T-helper 2 cell treated with Interferon-gamma antibody and Interleukin-4, amounts not matched to agents 100 ng/mL and 5 ng/mL, for 36 hours (primary cell): ENCODE measurements around the gene TEDC2. TPM values are rescaled to one million over a fixed set of nuclear protein-coding genes. Genes with fewer than 3 reads are reported as not detected.
"Not testable (repeated sequence)": the region's sequence is repeated elsewhere in the genome, so short reads cannot be mapped to it uniquely, and the experiment has no call there.

Experiments used
- intact Hi-C: fragments of 100-400 bp; cut with micrococcal nuclease; formaldehyde crosslinking; loops from one replicate; pipeline ENCODE4 v1.15.1; 2023
- total RNA-seq: library from RNA; stranded (reverse); gene quantifications from 2 replicates; pipeline ENCODE4 v1.2.3, GENCODE V29; 2022

TEDC2 gene
- 21.6 and 26.6 TPM in 2 replicates for total RNA-seq

GRCh38 chr16:2459647-2460390 lies at the start of gene TEDC2:
TEDC2 (plus strand) TSS chr16:2460109; CDS start chr16:2460145, 36 bp downstream.
- intact Hi-C loops = loop anchor here (1.0 to 2.0 kb wide), 2 partner anchors 14 to 31 kb away; partner anchors contain the start of gene CCNF

GRCh38 chr16:2415085-2415484 lies 44.8 kb upstream of the TEDC2 start:
- intact Hi-C loops = no loop called here

- intact Hi-C loops = no loop called here
Measured at GRCh38 chr16:2420035-2420434, 39.9 kb upstream of the TEDC2 start.

- intact Hi-C loops = loop anchor here (2.0 kb wide), 1 partner anchor 81 kb away; the partner anchor contains the start of gene ABCA3
Measured at GRCh38 chr16:2422123-2422867, 37.6 kb upstream of the TEDC2 start.

GRCh38 chr16:2424061-2425007 lies 35.6 kb upstream of the TEDC2 start:
- intact Hi-C loops = no loop called here

GRCh38 chr16:2425008-2425518 lies 34.8 kb upstream of the TEDC2 start:
- intact Hi-C loops = no loop called here

GRCh38 chr16:2425825-2426430 lies 34.0 kb upstream of the TEDC2 start:
- intact Hi-C loops = no loop called here

GRCh38 chr16:2426941-2427361 lies 33.0 kb upstream of the TEDC2 start:
- intact Hi-C loops = no loop called here

GRCh38 chr16:2427526-2427925 lies 32.4 kb upstream of the TEDC2 start:
- intact Hi-C loops = no loop called here

- intact Hi-C loops = loop anchor here (2.0 kb wide), 2 partner anchors 33 to 159 kb away; partner anchors contain the start of genes RNPS1 and TEDC2
Measured at GRCh38 chr16:2428051-2428783, 31.7 kb upstream of the TEDC2 start.

GRCh38 chr16:2428784-2429033 lies 31.2 kb upstream of the TEDC2 start:
- intact Hi-C loops = loop anchor here (1.0 to 2.0 kb wide), 3 partner anchors 32 to 205 kb away; partner anchors contain the start of genes E4F1, RNPS1 and TEDC2

- intact Hi-C loops = loop anchor here (1.0 to 2.0 kb wide), 3 partner anchors 32 to 206 kb away; partner anchors contain the start of genes E4F1, RNPS1 and TEDC2
Measured at GRCh38 chr16:2429034-2429770, 30.7 kb upstream of the TEDC2 start, which contains the start of gene CCNF. CCNF (plus strand) TSS chr16:2429447; CDS start chr16:2429482, 35 bp downstream.

GRCh38 chr16:2429771-2430663 lies 29.9 kb upstream of the TEDC2 start:
- intact Hi-C loops = loop anchor here (1.0 to 2.0 kb wide), 3 partner anchors 31 to 207 kb away; partner anchors contain the start of genes E4F1, RNPS1 and TEDC2

- intact Hi-C loops = no loop called here
Measured at GRCh38 chr16:2432286-2432685, 27.6 kb upstream of the TEDC2 start.

GRCh38 chr16:2432801-2433505 lies 27.0 kb upstream of the TEDC2 start:
- intact Hi-C loops = no loop called here

GRCh38 chr16:2435236-2435635 lies 24.7 kb upstream of the TEDC2 start:
- intact Hi-C loops = not testable (repeated sequence)

- intact Hi-C loops = no loop called here
Measured at GRCh38 chr16:2436110-2436509, 23.8 kb upstream of the TEDC2 start.
